ENCODE data around the gene SF3A1. TPM values are rescaled to one million over a fixed set of nuclear protein-coding genes. Genes with fewer than 3 reads are reported as not detected.

Gene SF3A1
- total RNA-seq, 2 donors from 2014 or later, result 191 to 195 TPM

DNA sequence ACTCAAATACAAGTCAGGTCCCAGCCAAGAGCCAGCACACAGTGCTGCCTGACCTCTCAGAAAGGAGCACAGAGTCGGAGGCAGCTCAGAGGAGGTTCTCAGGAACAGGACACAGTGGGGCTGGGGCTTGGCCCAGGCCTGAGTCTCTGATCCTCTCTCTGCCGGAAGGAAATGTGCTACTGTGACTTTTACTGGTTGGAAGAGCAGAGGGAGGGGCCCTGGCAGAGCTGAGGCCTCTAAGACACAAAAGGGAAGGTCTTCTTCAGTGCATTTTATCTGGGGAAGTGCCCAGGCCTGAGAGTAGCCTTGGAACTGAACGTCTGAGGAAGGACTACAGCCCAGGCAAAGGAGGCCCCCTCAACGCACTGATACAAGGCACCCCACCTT is 51.2 kb downstream of the SF3A1 start:
- no peak overlapping the region for H3K9ac ChIP-seq (ENCODE audit: extremely low read depth, low read length, poor library complexity, severe bottlenecking)
- H3K4me1 Mint-ChIP-seq, result peaks cover 2% of the 10 kb centered on the region
- WGBS, 2 experiments (ENCODE audit: insufficient coverage in 1 of 2, insufficient read length in 1 of 2), result 68 to 79% methylated on average over 2 to 4 of the region's 4 CpGs

GRCh38 chr22:30304495-30305244 is 52.0 kb downstream of the SF3A1 start:
- no peak for DNase-seq
- Mint-ChIP-seq H3K27ac (no peak overlapping the region), H3K27me3 (ENCODE audit: insufficient read depth) (no peaks in the 10 kb centered on the region), H3K4me3 (no peak overlapping the region), H3K4me1 (no peaks in the 10 kb centered on the region), H3K9me3 (no peaks in the 10 kb centered on the region), H3K36me3 (ENCODE audit: low read depth) (peaks cover 11% of the 10 kb centered on the region)
- Histone ChIP-seq H3K4me1 (ENCODE audit: control insufficient read depth, insufficient read depth, low read length) (no peaks in the 10 kb centered on the region), H3K9ac (ENCODE audit: extremely low read depth, low read length, poor library complexity, severe bottlenecking) (no peak overlapping the region), H3K27ac (ENCODE audit: low read depth, low read length) (no peak overlapping the region), H3K27me3 (ENCODE audit: control insufficient read depth, insufficient read depth, low read length, poor library complexity, severe bottlenecking) (no peaks in the 10 kb centered on the region), H3K36me3 (ENCODE audit: control insufficient read depth, insufficient read depth, low read length) (peaks cover 4% of the 10 kb centered on the region), H3K9me3 (ENCODE audit: control insufficient read depth, low read length) (no peaks in the 10 kb centered on the region), H3K4me3 (ENCODE audit: low read length) (no peak overlapping the region)
- TF ChIP-seq, protein P1, sequence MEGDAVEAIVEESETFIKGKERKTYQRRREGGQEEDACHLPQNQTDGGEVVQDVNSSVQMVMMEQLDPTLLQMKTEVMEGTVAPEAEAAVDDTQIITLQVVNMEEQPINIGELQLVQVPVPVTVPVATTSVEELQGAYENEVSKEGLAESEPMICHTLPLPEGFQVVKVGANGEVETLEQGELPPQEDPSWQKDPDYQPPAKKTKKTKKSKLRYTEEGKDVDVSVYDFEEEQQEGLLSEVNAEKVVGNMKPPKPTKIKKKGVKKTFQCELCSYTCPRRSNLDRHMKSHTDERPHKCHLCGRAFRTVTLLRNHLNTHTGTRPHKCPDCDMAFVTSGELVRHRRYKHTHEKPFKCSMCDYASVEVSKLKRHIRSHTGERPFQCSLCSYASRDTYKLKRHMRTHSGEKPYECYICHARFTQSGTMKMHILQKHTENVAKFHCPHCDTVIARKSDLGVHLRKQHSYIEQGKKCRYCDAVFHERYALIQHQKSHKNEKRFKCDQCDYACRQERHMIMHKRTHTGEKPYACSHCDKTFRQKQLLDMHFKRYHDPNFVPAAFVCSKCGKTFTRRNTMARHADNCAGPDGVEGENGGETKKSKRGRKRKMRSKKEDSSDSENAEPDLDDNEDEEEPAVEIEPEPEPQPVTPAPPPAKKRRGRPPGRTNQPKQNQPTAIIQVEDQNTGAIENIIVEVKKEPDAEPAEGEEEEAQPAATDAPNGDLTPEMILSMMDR (conservative IDR thresholded peaks at IDR 0.05), result no peak
- WGBS, 2 experiments (ENCODE audit: insufficient coverage in 1 of 2, insufficient read length in 1 of 2), result 88 to 93% methylated on average over 3 to 7 of the region's 7 CpGs

More for the DNA sequence above, 51.2 kb downstream of the SF3A1 start:
- Mint-ChIP-seq H3K4me3 (no peak overlapping the region), H3K27me3 (ENCODE audit: insufficient read depth) (no peaks in the 10 kb centered on the region), H3K36me3 (ENCODE audit: low read depth) (peaks cover 11% of the 10 kb centered on the region), H3K27ac (no peak overlapping the region), H3K9me3 (no peaks in the 10 kb centered on the region)
- Histone ChIP-seq H3K27ac (ENCODE audit: low read depth, low read length) (no peak overlapping the region), H3K27me3 (ENCODE audit: control insufficient read depth, insufficient read depth, low read length, poor library complexity, severe bottlenecking) (no peaks in the 10 kb centered on the region), H3K4me3 (ENCODE audit: low read length) (no peak overlapping the region), H3K4me1 (ENCODE audit: control insufficient read depth, insufficient read depth, low read length) (no peaks in the 10 kb centered on the region), H3K9me3 (ENCODE audit: control insufficient read depth, low read length) (no peaks in the 10 kb centered on the region), H3K36me3 (ENCODE audit: control insufficient read depth, insufficient read depth, low read length) (peaks cover 4% of the 10 kb centered on the region)
- TF ChIP-seq, protein P1 (conservative IDR thresholded peaks at IDR 0.05), result no peak
- DNase-seq, result no peak

DNA sequence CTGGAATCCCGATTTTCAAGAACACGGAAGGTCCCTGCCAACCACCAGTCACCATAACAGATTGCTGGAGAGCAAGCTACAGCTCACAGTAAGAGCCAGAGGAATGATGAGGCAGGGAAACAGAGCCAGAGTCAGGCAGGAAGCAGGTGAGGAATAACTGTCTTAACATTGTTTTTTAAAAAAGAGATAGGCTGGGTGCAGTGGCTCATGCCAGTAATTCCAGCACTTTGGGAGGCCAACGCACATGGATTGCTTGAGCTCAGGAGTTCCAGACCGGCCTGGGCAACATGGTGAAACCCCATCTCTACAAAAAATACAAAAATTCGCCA is 53.9 kb downstream of the SF3A1 start:
- H3K27ac Mint-ChIP-seq, result no peak overlapping the region
- 89 to 97% methylated on average over 3 to 5 of the region's 5 CpGs for WGBS, 2 experiments (ENCODE audit: insufficient coverage in 1 of 2, insufficient read length in 1 of 2)

More for the DNA sequence above, 53.9 kb downstream of the SF3A1 start:
- no peaks in the 10 kb centered on the region for H3K9me3 Mint-ChIP-seq
- Histone ChIP-seq H3K4me3 (ENCODE audit: low read length) (no peak overlapping the region), H3K9ac (ENCODE audit: extremely low read depth, low read length, poor library complexity, severe bottlenecking) (no peak overlapping the region), H3K36me3 (ENCODE audit: control insufficient read depth, insufficient read depth, low read length) (peaks cover 6% of the 10 kb centered on the region), H3K9me3 (ENCODE audit: control insufficient read depth, low read length) (no peaks in the 10 kb centered on the region), H3K4me1 (ENCODE audit: control insufficient read depth, insufficient read depth, low read length) (no peaks in the 10 kb centered on the region), H3K27me3 (ENCODE audit: control insufficient read depth, insufficient read depth, low read length, poor library complexity, severe bottlenecking) (no peaks in the 10 kb centered on the region), H3K27ac (ENCODE audit: low read depth, low read length) (no peak overlapping the region)
- H3K4me1 Mint-ChIP-seq, result no peaks in the 10 kb centered on the region
- H3K4me3 Mint-ChIP-seq, result no peak overlapping the region
- H3K36me3 Mint-ChIP-seq (ENCODE audit: low read depth), result peaks cover 15% of the 10 kb centered on the region
- TF ChIP-seq, protein P1 (conservative IDR thresholded peaks at IDR 0.05), result no peak
- DNase-seq, result no peak
- no peaks in the 10 kb centered on the region for H3K27me3 Mint-ChIP-seq (ENCODE audit: insufficient read depth)
